ENCODE measurements around the gene MT1X. TPM values are rescaled to one million over a fixed set of nuclear protein-coding genes. Genes with fewer than 3 reads are reported as not detected.

The MT1X gene
- total and polyA plus RNA-seq, 2 of the 13 experiments (the other 11 are each of a cell fraction or from before 2014, with no cell fraction given) = 19.7 to 288 TPM

GRCh38 chr16:56724191-56724590, 41.9 kb downstream of the MT1X start (continued):
- TF ChIP-seq MED1 (CRISPR knock-in tag; IDR thresholded peaks at IDR 0.05) (0 out of 2 replicates have a peak, but pooled peaks have one; percentile 33), FOXA3 (CRISPR knock-in tag; IDR thresholded peaks at IDR 0.05) (0 out of 2 replicates have a peak, but pooled peaks have one; percentile 27), ZNF776 (CRISPR knock-in tag; IDR thresholded peaks at IDR 0.05) (no peak), IKZF5 (CRISPR knock-in tag; IDR thresholded peaks at IDR 0.05) (no peak), SMYD3 (CRISPR knock-in tag; IDR thresholded peaks at IDR 0.05) (0 out of 2 replicates have a peak, but pooled peaks have one; percentile 38), PBX3 (CRISPR knock-in tag; IDR thresholded peaks at IDR 0.05; ENCODE audit: borderline replicate concordance) (no peak), ZNF562 (CRISPR knock-in tag; IDR thresholded peaks at IDR 0.05; ENCODE audit: borderline replicate concordance) (no peak), SAP130 (CRISPR knock-in tag; IDR thresholded peaks at IDR 0.05; ENCODE audit: low read depth) (peak; percentile 18; the same call in 1 of the 2 replicates), ZBTB21 (CRISPR knock-in tag; IDR thresholded peaks at IDR 0.05) (no peak), NPAS2 (CRISPR knock-in tag; IDR thresholded peaks at IDR 0.05; ENCODE audit: borderline replicate concordance) (no peak), RXRA (CRISPR knock-in tag; IDR thresholded peaks at IDR 0.05) (peak; percentile 65; the same call in 1 of the 2 replicates), ARID5B (CRISPR knock-in tag; IDR thresholded peaks at IDR 0.05) (peak; percentile 64), NR2F1 (CRISPR knock-in tag; IDR thresholded peaks at IDR 0.05) (peak; percentile 59 to 81), NR2F6 (IDR thresholded peaks at IDR 0.05) (peak; percentile 78), NR2F6 (CRISPR knock-in tag; IDR thresholded peaks at IDR 0.05) (peak; percentile 94), RARA (CRISPR knock-in tag; IDR thresholded peaks at IDR 0.05) (peak; percentile 88), ELF3 (CRISPR knock-in tag; IDR thresholded peaks at IDR 0.05) (no peak)
- TF ChIP-seq, protein P1, sequence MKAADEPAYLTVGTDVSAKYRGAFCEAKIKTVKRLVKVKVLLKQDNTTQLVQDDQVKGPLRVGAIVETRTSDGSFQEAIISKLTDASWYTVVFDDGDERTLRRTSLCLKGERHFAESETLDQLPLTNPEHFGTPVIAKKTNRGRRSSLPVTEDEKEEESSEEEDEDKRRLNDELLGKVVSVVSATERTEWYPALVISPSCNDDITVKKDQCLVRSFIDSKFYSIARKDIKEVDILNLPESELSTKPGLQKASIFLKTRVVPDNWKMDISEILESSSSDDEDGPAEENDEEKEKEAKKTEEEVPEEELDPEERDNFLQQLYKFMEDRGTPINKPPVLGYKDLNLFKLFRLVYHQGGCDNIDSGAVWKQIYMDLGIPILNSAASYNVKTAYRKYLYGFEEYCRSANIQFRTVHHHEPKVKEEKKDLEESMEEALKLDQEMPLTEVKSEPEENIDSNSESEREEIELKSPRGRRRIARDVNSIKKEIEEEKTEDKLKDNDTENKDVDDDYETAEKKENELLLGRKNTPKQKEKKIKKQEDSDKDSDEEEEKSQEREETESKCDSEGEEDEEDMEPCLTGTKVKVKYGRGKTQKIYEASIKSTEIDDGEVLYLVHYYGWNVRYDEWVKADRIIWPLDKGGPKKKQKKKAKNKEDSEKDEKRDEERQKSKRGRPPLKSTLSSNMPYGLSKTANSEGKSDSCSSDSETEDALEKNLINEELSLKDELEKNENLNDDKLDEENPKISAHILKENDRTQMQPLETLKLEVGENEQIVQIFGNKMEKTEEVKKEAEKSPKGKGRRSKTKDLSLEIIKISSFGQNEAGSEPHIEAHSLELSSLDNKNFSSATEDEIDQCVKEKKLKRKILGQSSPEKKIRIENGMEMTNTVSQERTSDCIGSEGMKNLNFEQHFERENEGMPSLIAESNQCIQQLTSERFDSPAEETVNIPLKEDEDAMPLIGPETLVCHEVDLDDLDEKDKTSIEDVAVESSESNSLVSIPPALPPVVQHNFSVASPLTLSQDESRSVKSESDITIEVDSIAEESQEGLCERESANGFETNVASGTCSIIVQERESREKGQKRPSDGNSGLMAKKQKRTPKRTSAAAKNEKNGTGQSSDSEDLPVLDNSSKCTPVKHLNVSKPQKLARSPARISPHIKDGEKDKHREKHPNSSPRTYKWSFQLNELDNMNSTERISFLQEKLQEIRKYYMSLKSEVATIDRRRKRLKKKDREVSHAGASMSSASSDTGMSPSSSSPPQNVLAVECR (CRISPR knock-in tag; IDR thresholded peaks at IDR 0.05; ENCODE audit: borderline replicate concordance) = no peak
- TF ChIP-seq, protein P2, sequence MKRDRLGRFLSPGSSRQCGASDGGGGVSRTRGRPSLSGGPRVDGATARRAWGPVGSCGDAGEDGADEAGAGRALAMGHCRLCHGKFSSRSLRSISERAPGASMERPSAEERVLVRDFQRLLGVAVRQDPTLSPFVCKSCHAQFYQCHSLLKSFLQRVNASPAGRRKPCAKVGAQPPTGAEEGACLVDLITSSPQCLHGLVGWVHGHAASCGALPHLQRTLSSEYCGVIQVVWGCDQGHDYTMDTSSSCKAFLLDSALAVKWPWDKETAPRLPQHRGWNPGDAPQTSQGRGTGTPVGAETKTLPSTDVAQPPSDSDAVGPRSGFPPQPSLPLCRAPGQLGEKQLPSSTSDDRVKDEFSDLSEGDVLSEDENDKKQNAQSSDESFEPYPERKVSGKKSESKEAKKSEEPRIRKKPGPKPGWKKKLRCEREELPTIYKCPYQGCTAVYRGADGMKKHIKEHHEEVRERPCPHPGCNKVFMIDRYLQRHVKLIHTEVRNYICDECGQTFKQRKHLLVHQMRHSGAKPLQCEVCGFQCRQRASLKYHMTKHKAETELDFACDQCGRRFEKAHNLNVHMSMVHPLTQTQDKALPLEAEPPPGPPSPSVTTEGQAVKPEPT (CRISPR knock-in tag; IDR thresholded peaks at IDR 0.05; ENCODE audit: low read depth) = no peak

Measured in HepG2 (cell line).